Pancreas (tissue), 10 donors: ENCODE measurements around the gene VENTX. TPM values are rescaled to one million over a fixed set of nuclear protein-coding genes. Genes with fewer than 3 reads are reported as not detected.
"Not testable (repeated sequence)": the region's sequence is repeated elsewhere in the genome, so short reads cannot be mapped to it uniquely, and the experiment has no call there.

ENCODE experiments used
- ATAC-seq, 4 donors: fragments of 200-7000 bp; cut with Tn5 transposase; one replicate each; pipeline versions ENCODE4 v1.8.0 to v1.9.1; 2020; ENCODE audit warnings: mild to moderate bottlenecking in 4 of 4, moderate library complexity in 4 of 4
- DNase-seq, 6 donors: peaks; one replicate each; pipeline ENCODE4 v3.0.0-alpha.2; 2020
- FAIRE-seq: peaks from 2 replicates; lab custom pipeline; 2012; peaks lifted over from hg19 to GRCh38; lab: Jason Lieb, UNC
- H3K27ac ChIP-seq, 4 donors: fragments of 200-600 bp; sonication (generic); 1 replicate in 3 of 4; 2 replicates in 1 of 4; pipeline versions ENCODE4 v1.5.0 to v1.8.0; 2020
- H3K27me3 ChIP-seq, 4 donors: fragments of 200-600 bp; one replicate each; pipeline ENCODE4 v1.8.0; 2021
- H3K36me3 ChIP-seq, 3 donors: fragments of 200-600 bp; sonication (generic) in 1 of 3; one replicate each; pipeline versions ENCODE4 v1.5.0 to v1.8.0; 2020 to 2021
- H3K4me1 ChIP-seq, 3 donors: fragments of 200-600 bp; one replicate each; pipeline ENCODE4 v1.8.0; 2021
- H3K4me3 ChIP-seq, 4 donors: fragments of 200-600 bp; sonication (generic) in 2 of 4; one replicate each; pipeline versions ENCODE4 v1.5.0 to v1.8.0; 2020 to 2021
- H3K9me3 ChIP-seq, 4 donors: fragments of 200-600 bp; one replicate each; pipeline ENCODE4 v1.8.0; 2021
- CTCF ChIP-seq, 4 donors: fragments of 200-600 bp; sonication (generic) in 3 of 4; IDR thresholded peaks; one replicate each; pipeline versions ENCODE4 v1.5.0 to v1.8.0; 2021; ENCODE audit warnings: antibody characterized with exemption in 4 of 4
- WGBS, 2 donors: extraction: QIAGEN DNeasy Blood & Tissue Kit; methylation state at CpG; one replicate each; pipeline ENCODE4 v1.1.7; 2013; 5-methylcytosine and 5-hydroxymethylcytosine counted together
- intact Hi-C, 3 donors: fragments of 100-400 bp; cut with DNase I; formaldehyde crosslinking; loops; one replicate each; pipeline versions ENCODE4 v1.11.1 to v1.14.2; 2022
- polyA plus RNA-seq, 2 donors: library from polyadenylated mRNA; stranded (reverse); fragments of 200-250 nt; gene quantifications; one replicate each; pipeline ENCODE4 v1.2.3, GENCODE V29; 2013
- total RNA-seq, 6 donors: library from RNA; stranded (reverse); fragmentation: NEBNext Ultra II Directional in 4 of 6; extraction: Animal tissue kit (Norgen Biotek cat#: 25700) in 4 of 6; gene quantifications; one replicate each; pipeline versions ENCODE4 v1.2.1 to v1.2.4, GENCODE V29; 2021 to 2023
- donor health status: healthy with polysubstance abuse.
- donor health status: DM: no; HTN: no; CAD: no; lungs with moderate emphysema.
- donor health status: DM: no; HTN: no; CAD: no.
- donor health status: control.
- donor health status: control.
- donor health status: Bipolar disorder and iron deficiency.
- donor health status: DM: yes; HTN: yes; CAD: no.
- donor health status: DM: no; HTN: no; CAD: no.
- donor health status: DM: no; HTN: no; CAD: no.
- donor health status: DM: yes; HTN: yes; CAD: no.

The VENTX gene
- total and polyA plus RNA-seq, 8 donors = 0.09 to 1.3 (median 0.46) TPM

GRCh38 chr10:133217800-133218589 is 19.7 kb upstream of the VENTX start:
- no peak for ATAC-seq

GRCh38 chr10:133218891-133219290 is 18.8 kb upstream of the VENTX start:
- Histone ChIP-seq H3K4me3 (no peak overlapping the region), H3K36me3 (no peaks in the 10 kb centered on the region), H3K27me3 (no peaks in the 10 kb centered on the region), H3K9me3 (no peaks in the 10 kb centered on the region), H3K4me1 (no peaks in the 10 kb centered on the region), H3K27ac (no peak overlapping the region)
- 40 to 52% methylated on average over 20 of the region's 20 CpGs for WGBS, 2 donors
- no peak for TF ChIP-seq CTCF (IDR thresholded peaks at IDR 0.05)
- ATAC-seq = no peak
- no peak for DNase-seq
- no peak for FAIRE-seq
- intact Hi-C loops = no loop called here

More at GRCh38 chr10:133217800-133218589, 19.7 kb upstream of the VENTX start:
- DNase-seq = peak in 2 of 6 donors; percentile 1 to 49
- 56 to 70% methylated on average over 25 of the region's 25 CpGs for WGBS, 2 donors
- H3K9me3 ChIP-seq = no peaks in the 10 kb centered on the region
- intact Hi-C loops = no loop called here
- TF ChIP-seq CTCF (IDR thresholded peaks at IDR 0.05) = no peak
- no peaks in the 10 kb centered on the region for H3K4me1 ChIP-seq
- no peak overlapping the region for H3K4me3 ChIP-seq
- H3K36me3 ChIP-seq = no peaks in the 10 kb centered on the region
- no peak for FAIRE-seq
- H3K27ac ChIP-seq = no peak overlapping the region
- no peaks in the 10 kb centered on the region for H3K27me3 ChIP-seq

GRCh38 chr10:133219782-133220181 is 17.9 kb upstream of the VENTX start:
- Histone ChIP-seq H3K9me3 (no peaks in the 10 kb centered on the region), H3K36me3 (no peaks in the 10 kb centered on the region), H3K27ac (no peak overlapping the region), H3K4me3 (no peak overlapping the region), H3K4me1 (no peaks in the 10 kb centered on the region), H3K27me3 (no peaks in the 10 kb centered on the region)
- intact Hi-C loops = no loop called here
- WGBS, 2 donors = 4 to 7% methylated on average over 27 to 28 of the region's 28 CpGs
- FAIRE-seq = no peak
- no peak for DNase-seq
- no peak for ATAC-seq
- no peak for TF ChIP-seq CTCF (IDR thresholded peaks at IDR 0.05)

GRCh38 chr10:133221331-133221730 is 16.3 kb upstream of the VENTX start:
- 54 to 67% methylated on average over 11 of the region's 11 CpGs for WGBS, 2 donors
- FAIRE-seq (no peak), DNase-seq (no peak), ATAC-seq (no peak)
- intact Hi-C loops = no loop called here
- Histone ChIP-seq H3K4me3 (no peak overlapping the region), H3K27ac (no peak overlapping the region), H3K36me3 (no peaks in the 10 kb centered on the region), H3K4me1 (no peaks in the 10 kb centered on the region), H3K27me3 (no peaks in the 10 kb centered on the region), H3K9me3 (no peaks in the 10 kb centered on the region)
- TF ChIP-seq CTCF (IDR thresholded peaks at IDR 0.05) = no peak

GRCh38 chr10:133221756-133222155 is 15.9 kb upstream of the VENTX start:
- ATAC-seq, H3K27ac ChIP-seq, FAIRE-seq, intact Hi-C loops, DNase-seq, H3K9me3 ChIP-seq, H3K4me1 ChIP-seq, H3K27me3 ChIP-seq, H3K4me3 ChIP-seq, H3K36me3 ChIP-seq: not testable (repeated sequence)
- 69 to 77% methylated on average over 10 to 18 of the region's 22 CpGs for WGBS, 2 donors
